SH-SY5Y (cell line): ENCODE measurements around the gene UNC5C.

Experiments used
- GATA2 ChIP-seq: IDR thresholded peaks from 2 replicates; pipeline ENCODE4 v1.6.1; 2011; ENCODE audit warnings: mild to moderate bottlenecking, low read depth, low read length
- GATA3 ChIP-seq: IDR thresholded peaks from 2 replicates; pipeline ENCODE4 v1.6.1; 2011; ENCODE audit warnings: low read depth, mild to moderate bottlenecking, low read length, moderate library complexity

GRCh38 chr4:95507561-95507960 is 41.2 kb downstream of the UNC5C start:
- TF ChIP-seq GATA2 (no peak), GATA3 (no peak)
